Measurements from ENCODE around the gene CHGA. TPM values are rescaled to one million over a fixed set of nuclear protein-coding genes. Genes with fewer than 3 reads are reported as not detected.

The CHGA gene
- total RNA-seq, 1 experiment from 2014 or later: not detected

DNA sequence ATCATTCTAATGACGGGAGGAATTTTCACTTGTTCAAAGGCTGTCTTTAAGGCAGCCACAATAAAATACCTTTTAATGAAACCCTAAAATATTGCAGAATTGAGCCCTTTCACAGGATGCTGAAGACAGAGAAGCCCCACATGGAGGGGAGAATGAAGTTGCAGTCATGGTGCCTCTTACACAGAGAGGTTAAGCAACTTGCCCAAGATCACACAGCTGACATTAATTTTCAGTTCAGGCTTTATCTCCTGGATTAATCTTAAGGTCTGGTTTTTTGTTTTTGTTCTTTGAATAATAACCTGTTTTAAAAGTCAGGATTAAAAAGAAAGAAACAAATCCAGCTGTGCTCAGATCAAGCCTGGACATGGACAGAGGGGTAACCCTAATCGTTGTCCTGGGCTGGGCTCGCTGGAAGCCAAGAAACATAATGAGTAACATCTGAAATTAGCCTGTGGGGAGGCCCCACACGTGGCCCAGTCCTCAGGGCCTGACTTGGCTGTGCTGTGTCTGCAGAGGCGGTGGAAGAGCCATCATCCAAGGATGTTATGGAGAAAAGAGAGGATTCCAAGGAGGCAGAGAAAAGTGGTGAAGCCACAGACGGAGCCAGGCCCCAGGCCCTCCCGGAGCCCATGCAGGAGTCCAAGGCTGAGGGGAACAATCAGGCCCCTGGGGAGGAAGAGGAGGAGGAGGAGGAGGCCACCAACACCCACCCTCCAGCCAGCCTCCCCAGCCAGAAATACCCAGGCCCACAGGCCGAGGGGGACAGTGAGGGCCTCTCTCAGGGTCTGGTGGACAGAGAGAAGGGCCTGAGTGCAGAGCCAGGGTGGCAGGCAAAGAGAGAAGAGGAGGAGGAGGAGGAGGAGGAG lies 8.0 kb downstream of the CHGA start:
- no peak for TF ChIP-seq CTCF (IDR thresholded peaks at IDR 0.05 in 2 of 3, conservative IDR thresholded peaks at IDR 0.05 in 1 of 3; ENCODE audit: borderline replicate concordance in 1 of 3, insufficient read depth in 1 of 3, low read depth in 2 of 3, low read length in 2 of 3)
- TF ChIP-seq REST (IDR thresholded peaks at IDR 0.05; ENCODE audit: low read depth): no peak
- POLR2A ChIA-PET: no interaction called here
- no peaks in the 10 kb centered on the region for H3K36me3 ChIP-seq (ENCODE audit: control insufficient read depth in 1 of 2, insufficient read depth in 2 of 2, low read length in 2 of 2)
- H3K9ac ChIP-seq (ENCODE audit: low read length): no peak overlapping the region
- ATAC-seq (no peak), DNase-seq (ENCODE audit: low read depth, low spot score) (no peak)
- no TSS peak for BruUV-seq (replicated peaks)
- CTCF ChIA-PET: no interaction called here
- H3K4me1 ChIP-seq (ENCODE audit: control insufficient read depth in 1 of 2, insufficient read depth in 2 of 2, low read length in 2 of 2): no peaks in the 10 kb centered on the region
- no peaks in the 10 kb centered on the region for H3K9me2 ChIP-seq (ENCODE audit: insufficient read depth)
- RAD21 ChIA-PET (ENCODE audit: low non-redundant PET in 1 of 2, low total read pairs in 2 of 2, uncharacterized antibody in 2 of 2, unreplicated experiment in 2 of 2): no interaction called here
- H3K27ac ChIP-seq (ENCODE audit: low read depth, low read length): no peak overlapping the region
- H3K4me3 ChIP-seq (replicated peaks in 1 of 2; ENCODE audit: low read depth in 1 of 2, low read length in 2 of 2): no peak overlapping the region
- H3K9me3 ChIP-seq (ENCODE audit: control insufficient read depth in 1 of 2, insufficient read depth in 1 of 2, low read depth in 1 of 2, low read length in 2 of 2): no peaks in the 10 kb centered on the region
- no peak overlapping the region for H3K4me2 ChIP-seq (ENCODE audit: low read length)
- H3K79me2 ChIP-seq (ENCODE audit: insufficient read depth, low read length): no peaks in the 10 kb centered on the region
- H3K27me3 ChIP-seq (ENCODE audit: insufficient read depth, low read length): peaks cover 4% of the 10 kb centered on the region; the same call in 1 of the 2 replicates
- no peak overlapping the region for H2AFZ ChIP-seq (ENCODE audit: low read depth, low read length, poor library complexity, severe bottlenecking)
- intact Hi-C loops (cut with micrococcal nuclease): no loop called here
- H4K20me1 ChIP-seq (ENCODE audit: insufficient read depth): no peaks in the 10 kb centered on the region

Data from HCT116 (cell line).